ENCODE data around the gene NKX6-1.

NKX6-1 gene

DNA sequence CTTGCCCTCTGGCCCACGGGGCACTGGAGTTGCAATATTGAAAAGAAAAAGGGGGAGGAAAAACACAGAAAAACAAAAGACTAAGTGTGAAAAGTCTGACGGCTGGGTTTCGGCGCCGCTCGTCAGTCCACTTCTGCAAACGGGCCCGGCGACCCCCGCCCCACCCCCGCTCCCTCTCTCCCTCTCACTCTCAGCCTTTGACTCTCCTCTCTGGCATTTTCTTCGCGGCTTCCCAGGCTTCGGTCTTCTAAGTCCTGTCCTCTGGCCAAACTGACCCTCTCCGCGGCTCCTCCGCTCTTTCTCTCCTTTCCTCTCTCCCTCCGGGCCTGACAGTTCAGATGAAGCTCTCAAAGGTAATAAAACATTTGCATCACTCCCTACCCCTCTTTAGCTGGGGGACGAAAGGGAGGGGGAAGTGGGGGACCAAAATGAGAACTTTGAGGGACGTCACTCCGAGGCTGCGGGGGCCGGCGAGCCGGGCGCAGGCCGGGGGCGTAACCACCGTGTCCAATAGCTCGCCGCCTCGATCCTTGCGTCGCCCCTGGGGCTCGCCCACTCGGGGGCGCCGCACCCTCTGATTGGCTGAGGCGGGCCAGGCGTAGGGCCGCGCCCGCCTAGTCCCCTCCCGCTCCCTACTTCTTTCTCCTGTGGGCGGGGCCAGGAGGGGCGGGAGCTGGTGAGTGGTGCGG is at the start of gene NKX6-1:
NKX6-1 (minus strand) TSS at position 358 of the 689 bp plus-strand sequence. CDS start 1,064 bp downstream, outside the sequence.
- no peak for DNase-seq (ENCODE audit: low read depth in 2 of 2)

DNA sequence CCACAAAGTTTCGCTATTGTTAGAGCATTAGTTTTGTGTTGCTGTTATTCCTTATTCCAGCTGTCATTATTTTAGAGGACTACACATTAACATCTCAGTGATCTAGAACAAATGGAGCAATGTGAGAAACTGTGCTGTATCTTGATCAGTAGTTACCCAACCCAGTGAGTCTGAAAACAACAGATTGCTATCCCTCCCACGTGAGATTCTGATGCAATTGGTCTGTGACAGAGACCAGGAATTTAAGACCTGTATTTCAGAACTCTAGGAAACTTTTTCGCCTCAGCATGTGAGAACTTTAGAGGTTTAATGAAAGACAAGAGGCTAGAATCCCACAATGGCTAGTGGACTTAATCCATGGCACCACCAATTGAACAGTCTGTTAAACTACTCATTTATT is 48.1 kb upstream of the NKX6-1 start:
- DNase-seq (ENCODE audit: low read depth in 2 of 2), result no peak

DNA sequence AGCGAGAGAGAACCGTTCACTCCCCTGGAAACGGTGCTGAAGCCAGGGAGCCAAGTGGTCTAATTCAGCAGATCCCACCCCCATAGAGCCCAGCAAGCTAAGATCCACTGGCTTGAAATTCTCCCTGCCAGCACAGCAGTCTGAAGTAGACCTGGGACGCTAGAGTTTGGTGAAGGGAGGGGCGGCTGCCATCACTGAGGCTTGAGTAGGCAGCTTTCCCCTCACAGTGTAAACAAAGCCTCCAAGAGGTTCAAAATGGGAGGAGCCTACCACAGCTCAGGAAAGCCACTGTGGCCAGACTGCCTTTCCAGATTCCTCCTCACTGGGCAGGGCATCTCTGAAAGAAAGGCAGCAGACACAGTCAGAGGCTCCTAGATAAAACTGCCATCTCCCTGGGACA is 46.0 kb upstream of the NKX6-1 start:
- DNase-seq (ENCODE audit: low read depth in 2 of 2), result no peak

DNA sequence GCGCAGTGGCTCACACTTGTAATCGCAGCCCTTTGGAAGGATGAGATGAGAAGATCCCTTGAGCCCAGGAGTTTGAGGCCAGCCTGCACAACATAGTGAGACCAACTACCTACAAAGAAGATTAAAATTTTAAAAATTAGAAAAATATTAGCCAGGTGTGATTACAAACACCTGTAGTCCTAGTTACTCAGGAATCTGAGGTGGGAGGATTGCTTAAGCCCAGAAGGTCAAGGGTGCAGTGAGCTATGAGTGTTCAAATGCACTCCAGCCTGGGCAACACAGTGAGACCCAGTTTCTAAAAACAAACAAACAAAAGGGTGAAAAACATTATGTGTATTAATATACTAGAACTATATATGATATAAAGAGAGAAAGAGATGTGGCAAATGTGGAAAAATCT is 36.8 kb upstream of the NKX6-1 start:
- no peak for DNase-seq (ENCODE audit: low read depth in 2 of 2)

DNA sequence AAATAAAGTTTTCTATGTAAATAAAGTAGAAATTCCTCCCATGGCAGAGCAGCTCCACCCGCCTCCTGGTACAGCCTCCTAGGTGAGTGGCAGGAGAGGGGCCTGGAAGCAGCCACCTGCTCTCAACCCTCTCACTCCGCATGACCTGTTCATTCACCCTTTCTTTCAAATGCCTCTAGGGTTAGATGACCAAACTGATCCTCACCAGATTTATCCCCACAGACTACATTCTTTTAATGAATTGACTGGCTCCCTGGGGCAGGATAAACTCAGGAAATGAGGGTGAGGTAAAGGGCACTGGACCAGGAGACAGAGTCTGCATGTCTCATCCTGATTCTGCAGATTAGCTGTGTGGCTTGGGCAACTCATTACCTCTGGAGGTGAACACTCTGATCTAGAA is 32.6 kb upstream of the NKX6-1 start:
- DNase-seq (ENCODE audit: low read depth in 2 of 2), result no peak

DNA sequence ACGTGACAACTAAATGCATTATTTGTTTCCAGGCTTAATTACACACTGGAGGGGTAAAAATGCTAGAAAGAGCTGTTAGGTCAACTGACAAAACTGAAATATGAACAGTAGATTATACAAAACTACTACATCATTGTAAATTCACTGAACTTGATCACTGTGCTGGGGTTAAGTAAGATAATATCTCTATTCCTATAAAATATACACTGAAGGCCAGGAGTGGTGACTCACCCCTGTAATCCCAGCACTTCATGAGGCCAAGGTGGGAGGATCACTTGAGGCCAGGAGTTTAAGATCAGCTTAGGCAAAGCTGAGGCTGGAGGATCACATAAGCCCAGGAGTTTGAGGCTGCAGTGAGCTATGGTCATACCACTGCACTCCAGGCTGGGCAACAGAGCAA is 31.8 kb upstream of the NKX6-1 start:
- no peak for DNase-seq (ENCODE audit: low read depth in 2 of 2)

DNA sequence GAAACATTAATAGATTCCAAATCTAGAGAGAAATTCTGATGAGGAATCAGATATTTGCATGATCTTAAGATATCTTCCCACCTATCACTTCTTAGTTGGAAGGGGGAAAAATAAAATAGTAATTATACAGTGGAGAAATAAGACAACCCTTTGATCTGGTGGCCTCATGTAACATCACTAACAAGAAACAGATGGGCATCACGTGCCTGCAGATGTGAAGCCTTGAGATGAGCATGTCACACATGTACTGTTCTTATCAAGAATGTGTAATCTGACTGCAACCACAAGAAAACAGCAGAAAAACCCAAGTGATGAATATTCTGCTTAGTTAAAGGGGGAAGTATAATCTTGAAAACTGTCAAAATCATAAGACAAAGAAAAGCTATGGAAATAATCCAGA is 31.4 kb upstream of the NKX6-1 start:
- no peak for DNase-seq (ENCODE audit: low read depth in 2 of 2)

DNA sequence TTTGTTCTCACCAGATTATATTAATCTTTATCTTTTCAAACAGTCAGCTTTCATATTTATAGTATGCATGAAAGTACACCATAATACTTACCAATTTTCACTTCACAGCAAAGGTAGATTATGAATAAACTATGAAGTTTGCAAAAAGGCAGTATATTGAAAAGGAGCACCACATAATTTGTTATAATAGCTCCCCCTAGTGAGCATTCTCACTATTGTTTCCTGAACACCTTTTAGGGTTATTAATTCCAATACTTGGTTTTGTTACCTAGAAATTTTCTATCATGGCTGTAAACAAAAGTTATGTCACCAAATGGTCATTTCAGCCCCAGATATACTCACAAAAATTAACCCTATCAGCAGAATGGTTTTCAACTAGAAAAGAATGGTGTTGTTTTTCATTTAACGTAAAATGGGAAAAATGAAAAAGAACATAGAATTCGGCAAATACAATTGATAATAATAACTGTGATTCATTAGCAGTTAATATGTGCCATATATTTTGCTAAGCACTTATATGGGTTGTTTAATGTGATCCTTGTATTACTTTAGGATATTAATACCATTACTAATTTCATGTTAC is 30.2 kb upstream of the NKX6-1 start:
- no peak for DNase-seq (ENCODE audit: low read depth in 2 of 2)

DNA sequence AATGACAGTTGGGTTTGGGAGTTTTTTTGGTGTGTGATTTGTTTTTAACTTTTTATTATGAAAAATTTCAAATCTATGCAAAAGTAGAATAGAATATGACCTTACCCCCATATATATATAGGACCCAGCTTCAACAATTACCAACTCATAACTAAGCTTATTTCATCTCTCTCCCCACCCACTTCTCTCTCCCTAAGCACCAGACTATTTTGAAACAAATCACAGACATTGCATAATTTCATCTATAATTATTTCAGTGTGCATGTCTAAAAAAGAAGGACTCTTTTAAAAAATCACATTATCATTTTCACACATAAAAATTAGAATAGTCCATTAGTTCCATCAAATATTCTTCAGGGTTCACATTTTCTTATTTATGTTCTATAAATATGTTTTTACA is 28.3 kb upstream of the NKX6-1 start:
- no peak for DNase-seq (ENCODE audit: low read depth in 2 of 2)

DNA sequence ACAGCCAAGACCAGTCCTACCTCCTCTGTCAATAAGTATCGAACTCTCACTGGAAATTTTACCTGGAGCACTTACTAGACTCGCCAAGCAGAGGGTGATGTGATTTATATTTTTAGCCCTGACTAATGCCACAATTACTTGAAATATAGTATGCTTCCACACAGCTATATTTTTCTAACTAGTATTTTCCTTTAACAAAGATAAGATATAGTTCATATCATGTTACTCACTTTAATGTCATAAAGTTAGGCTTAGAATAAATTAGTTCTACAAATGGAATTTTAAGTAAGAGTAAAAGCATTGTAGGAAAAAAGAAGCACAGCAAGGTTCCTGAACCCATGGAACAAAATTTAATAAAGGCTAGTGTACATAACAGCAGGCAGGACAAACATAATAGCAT is 16.0 kb upstream of the NKX6-1 start:
- no peak for DNase-seq (ENCODE audit: low read depth in 2 of 2)

DNA sequence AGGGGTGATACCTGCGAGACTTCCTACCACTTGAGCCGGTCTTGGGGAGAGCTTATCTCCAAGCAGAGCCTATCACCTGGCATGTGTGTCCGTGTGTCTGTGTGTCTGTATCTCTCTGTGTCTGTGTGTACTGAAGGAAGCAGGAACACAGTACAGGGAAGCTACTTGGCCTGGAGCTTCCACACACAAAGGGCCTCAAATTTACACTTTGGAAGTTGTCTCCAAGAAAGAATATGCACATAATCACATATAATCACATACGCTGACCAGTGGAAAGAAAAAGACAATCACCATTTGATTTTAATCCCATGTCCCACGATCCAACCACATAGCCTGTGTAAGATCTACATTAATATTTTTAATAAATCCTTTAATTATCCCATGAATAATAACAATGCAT is 13.2 kb upstream of the NKX6-1 start:
- DNase-seq (ENCODE audit: low read depth in 2 of 2), result no peak

DNA sequence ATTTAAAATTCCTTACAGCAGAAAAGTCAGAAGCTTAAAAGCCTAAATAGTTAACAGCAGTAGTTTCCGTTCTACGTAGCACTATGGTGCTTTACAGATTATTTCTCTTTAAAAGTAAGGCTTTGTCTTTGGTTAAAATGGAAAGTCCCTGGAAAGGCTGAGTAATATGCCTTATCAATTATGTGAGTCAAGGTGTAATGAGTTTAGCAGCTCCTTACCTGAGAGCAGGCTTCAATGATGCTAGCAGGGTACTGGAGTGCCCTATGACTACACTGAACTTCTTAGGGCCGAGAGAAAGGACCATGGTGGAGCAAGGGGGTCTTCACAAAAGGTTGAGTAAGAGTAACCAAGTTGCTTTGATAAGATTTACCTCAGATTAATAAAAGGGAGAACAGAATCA is 12.6 kb upstream of the NKX6-1 start:
- DNase-seq (ENCODE audit: low read depth in 2 of 2), result no peak

DNA sequence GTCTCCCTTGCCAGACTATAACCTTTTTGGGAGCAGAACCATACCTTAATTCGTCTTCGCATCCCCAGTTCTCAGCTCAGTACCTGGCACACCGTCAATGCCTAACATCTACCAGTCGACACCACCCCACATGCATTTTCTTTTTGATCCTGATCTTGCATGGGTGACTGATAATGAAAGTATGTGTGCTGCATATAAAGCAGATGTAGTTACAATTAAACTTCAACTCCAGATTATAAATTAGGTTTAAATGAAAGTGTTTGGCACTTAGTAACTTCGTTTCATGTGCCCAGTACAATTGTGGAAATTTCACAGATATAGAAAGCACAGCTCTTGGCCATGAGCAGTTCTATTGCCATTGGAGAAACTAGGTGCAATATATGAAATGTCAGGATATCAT is 8.8 kb upstream of the NKX6-1 start:
- DNase-seq (ENCODE audit: low read depth in 2 of 2), result no peak

DNA sequence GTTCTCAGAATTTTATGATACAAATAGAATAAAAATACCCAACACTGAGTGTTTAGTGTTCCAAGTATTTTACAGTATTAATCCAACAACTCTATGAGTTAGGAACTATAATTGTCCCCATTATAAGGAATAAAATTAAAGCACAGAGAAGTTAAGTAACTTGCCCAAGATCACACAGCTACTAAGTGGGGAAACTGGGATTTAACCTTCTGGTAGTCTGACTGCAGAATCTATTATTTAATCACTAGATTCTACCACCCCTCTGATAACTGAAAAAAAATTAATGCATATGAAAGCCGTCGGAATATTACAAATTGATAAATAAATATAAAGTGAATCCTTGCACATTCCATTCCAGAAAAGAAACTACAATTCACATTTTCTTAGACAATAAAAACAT is 5.7 kb upstream of the NKX6-1 start:
- no peak for DNase-seq (ENCODE audit: low read depth in 2 of 2)

DNA sequence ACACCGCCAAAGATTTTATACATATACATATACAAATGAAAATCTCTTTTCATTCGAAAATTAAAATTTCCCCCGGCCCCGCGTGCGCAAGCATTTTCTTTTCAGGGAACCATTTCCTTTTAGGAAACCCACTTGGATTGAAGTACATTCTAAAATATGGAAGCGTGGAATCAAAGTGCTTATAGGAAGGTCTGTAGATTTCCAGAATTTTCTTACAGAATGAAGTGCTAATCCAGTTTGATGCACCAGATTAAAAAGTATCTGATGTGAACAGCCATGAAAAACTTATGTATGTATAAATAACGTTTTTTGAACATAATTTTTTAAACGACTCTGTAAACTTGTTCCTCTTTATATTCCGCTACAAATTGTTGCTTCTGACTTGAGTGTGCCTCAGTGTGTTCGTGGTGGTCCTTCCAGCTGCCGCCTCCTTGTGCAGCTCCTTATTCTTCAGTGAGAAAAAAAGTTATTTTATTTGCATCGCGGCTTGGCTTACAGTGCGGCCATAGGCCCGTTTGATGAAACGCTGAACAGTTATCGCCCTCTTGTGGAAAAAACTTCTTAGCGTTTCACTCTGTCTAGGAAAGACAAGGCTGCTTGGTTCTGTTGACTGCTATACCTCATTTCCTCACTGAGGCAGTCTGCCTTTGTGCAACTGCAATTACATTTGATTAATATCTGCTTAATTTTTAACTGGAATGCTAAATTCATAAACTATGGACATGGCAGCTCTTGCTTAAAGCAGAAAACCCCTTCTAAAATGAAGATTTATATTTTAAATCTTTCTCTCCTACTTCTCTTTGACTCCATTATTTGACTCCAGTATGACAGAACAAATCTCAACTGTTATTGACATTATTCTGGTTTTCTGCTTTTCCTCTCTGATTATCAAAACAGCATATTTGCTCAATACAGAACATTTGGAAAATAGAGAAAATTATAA is 4.7 kb upstream of the NKX6-1 start:
- DNase-seq (ENCODE audit: low read depth in 2 of 2), result no peak

DNA sequence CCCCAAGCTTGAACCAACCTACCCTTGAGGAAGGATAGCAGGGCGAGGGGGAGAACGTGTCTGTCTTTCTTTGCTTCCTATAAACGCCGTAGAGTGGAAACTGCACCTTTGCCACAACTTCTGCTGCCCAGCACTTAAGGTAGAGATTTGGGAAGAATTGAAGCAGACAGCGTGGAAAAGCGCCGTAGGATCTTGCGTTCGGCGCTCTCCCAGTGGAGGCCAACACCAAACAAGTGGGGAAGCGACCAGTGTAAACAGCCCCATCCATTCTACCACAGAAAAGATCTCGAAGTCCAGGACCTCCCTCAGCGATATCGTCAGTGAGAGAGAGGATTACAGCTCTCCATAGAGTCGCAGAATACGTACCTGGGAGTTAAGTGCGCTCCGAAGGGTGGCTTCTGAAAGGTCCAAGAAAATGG is 3.9 kb upstream of the NKX6-1 start:
- no peak for DNase-seq (ENCODE audit: low read depth in 2 of 2)

DNA sequence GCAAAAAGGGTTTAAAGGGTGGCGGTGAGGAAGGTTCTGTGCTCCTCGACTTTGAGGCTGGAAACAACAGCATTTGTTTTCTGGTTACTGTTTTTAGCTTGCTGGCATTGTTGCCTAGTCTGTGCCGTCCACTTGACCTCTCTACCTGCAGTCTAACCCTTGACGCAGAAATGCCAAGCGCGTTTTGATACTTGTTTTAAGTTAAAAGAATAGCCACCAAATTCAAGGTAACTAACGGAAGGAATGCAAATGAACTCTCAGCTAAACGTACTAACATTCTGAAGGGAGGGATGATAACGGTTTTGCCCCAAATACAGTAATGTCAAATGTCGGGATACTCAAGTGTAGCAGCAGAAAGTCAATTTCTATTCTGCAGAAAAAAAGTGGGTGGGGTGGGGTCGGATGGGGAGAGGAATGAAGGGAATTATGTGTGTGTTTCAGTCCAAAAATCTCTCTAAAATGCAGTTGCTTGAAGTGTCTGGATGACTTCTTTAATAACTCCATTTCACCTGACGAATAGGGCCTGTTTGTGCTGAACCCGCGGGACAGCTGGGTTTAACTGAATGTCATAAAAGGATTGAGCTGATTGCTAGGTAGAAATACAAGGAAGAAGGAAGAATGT is 3.4 kb upstream of the NKX6-1 start:
- no peak for DNase-seq (ENCODE audit: low read depth in 2 of 2)

DNA sequence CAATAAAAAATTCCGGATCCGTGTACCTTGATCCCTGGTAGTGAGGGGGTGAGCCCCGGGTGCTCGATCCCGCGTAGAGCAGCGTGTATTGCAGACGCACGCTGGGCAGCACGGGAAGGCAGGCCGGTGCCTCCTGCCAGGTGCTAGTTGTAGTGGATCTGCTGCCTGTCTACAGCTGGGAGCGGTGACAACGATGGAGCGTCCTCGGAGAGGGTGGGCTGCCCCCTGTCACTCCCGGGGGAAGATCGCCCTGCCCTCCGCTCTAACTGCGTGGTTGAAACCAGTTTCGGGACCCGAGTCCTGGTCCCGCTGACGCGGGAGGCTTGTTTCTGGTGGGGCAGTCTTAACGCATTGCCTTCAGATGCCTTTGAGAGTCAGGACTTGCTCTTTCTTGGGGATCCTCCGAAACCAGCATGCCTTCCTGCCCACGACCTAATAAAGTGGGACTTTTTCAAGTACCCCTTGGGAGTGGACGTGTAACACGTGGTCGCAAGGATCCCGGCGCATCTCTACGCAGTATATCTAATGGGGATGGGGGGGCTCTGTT is 2.7 kb upstream of the NKX6-1 start:
- no peak for DNase-seq (ENCODE audit: low read depth in 2 of 2)

DNA sequence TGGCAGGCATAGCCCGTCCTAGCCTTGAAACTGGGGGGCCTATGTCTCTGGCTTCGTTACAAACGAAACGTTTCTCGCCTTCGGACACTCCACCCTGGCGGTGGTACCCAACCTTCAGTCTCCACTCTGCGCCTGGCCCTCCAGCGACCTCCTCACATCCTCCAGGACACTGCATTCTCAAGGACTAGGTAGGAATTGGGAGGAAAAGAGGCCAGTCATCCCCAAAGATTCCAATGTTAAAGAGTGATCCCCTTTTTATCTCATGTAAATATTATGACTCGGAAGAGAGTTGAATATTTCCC is 2.1 kb upstream of the NKX6-1 start:
- DNase-seq (ENCODE audit: low read depth in 2 of 2), result no peak

DNA sequence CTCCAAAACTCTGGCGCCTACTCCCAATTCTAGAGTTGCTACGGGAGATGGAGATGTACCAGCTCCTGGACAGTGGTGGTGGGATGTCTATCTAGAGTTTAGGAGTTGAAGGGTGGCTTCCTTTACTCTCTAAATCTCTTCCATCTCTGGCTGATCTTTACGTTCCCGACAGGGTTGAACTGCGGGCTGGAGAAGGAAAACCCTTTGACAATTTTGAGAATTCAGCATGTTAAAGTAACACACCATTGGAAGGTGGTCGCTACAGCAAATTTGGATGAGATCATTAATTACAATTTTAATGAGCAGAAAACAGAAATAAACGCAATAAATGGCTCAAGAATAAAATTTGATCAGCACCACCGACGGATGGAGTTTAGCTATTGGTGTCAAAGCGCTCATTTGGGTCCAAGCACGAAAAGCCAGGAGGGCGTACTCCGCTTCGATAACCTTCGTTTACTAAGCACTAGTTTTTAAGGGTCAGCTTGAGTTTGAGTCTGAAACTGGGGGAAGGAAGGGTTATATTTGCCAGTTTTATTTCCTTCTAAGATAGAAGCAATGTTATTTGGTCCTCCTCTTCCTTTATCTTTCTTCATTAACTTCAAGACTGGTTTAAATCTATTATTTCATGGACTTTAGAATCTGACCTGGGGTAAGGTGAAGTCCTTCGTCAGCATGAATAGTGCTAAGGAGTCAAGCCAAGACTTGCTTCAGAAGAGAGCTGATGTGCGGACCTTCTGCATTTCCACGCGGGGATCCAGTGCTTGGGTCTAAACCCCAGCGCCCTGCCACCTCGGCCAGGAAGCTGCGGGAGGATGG is 1.5 kb upstream of the NKX6-1 start:
- DNase-seq (ENCODE audit: low read depth in 2 of 2), result no peak

DNA sequence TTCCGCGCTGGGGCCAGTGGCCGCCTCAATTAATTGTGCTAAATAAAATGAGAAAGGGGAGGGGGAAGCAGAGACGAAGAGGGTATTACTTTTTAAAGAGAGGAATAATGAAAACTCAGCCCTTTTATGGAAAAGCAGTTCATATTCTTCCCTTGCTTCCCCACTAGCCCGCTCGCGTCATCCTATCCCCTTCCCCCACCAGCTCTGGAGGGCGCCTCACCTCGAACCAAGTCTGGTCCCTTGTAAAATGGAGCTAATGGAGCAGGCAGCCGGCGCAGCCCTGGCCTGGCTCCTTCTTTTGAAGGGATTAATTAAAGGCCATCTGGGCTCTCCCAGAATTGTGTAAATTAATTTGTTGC is 511 bp upstream of the NKX6-1 start:
- DNase-seq (ENCODE audit: low read depth in 2 of 2), result no peak

Measured in stimulated activated CD4-positive, alpha-beta T cell treated with anti-CD3 and anti-CD28 coated beads, Interleukin-12 subunit alpha, Interleukin-12 subunit beta, amount 100 ng/mL, for 24 hours (primary cell).